ENCODE results near the gene GLUD2.
"Not testable (repeated sequence)": the region's sequence is repeated elsewhere in the genome, so short reads cannot be mapped to it uniquely, and the experiment has no call there.

Gene GLUD2

GRCh38 chrX:121032531-121032930 is 14.9 kb upstream of the GLUD2 start:
- Histone ChIP-seq H3K9me3 (ENCODE audit: control insufficient read depth, insufficient read depth, low read length) (no peaks in the 10 kb centered on the region), H3K4me1 (ENCODE audit: control insufficient read depth, insufficient read depth, low read length) (no peaks in the 10 kb centered on the region), H3K27me3 (ENCODE audit: control insufficient read depth, insufficient read depth, low read length) (peaks cover 6% of the 10 kb centered on the region), H3K9ac (ENCODE audit: low read depth, low read length) (no peak overlapping the region), H3K4me3 (ENCODE audit: low read depth, low read length) (no peak overlapping the region), H3K27ac (ENCODE audit: low read depth, low read length) (no peak overlapping the region), H3K36me3 (ENCODE audit: control insufficient read depth, insufficient read depth, low read length) (no peaks in the 10 kb centered on the region)

GRCh38 chrX:121036137-121036536 is 11.3 kb upstream of the GLUD2 start:
- Histone ChIP-seq H3K9ac (ENCODE audit: low read depth, low read length) (no peak overlapping the region), H3K27ac (ENCODE audit: low read depth, low read length) (no peak overlapping the region), H3K36me3 (ENCODE audit: control insufficient read depth, insufficient read depth, low read length) (no peaks in the 10 kb centered on the region), H3K9me3 (ENCODE audit: control insufficient read depth, insufficient read depth, low read length) (no peaks in the 10 kb centered on the region), H3K27me3 (ENCODE audit: control insufficient read depth, insufficient read depth, low read length) (peaks cover 6% of the 10 kb centered on the region; the same call in 1 of the 2 replicates), H3K4me1 (ENCODE audit: control insufficient read depth, insufficient read depth, low read length) (no peaks in the 10 kb centered on the region), H3K4me3 (ENCODE audit: low read depth, low read length) (no peak overlapping the region)

- Histone ChIP-seq H3K9ac (ENCODE audit: low read depth, low read length) (no peak overlapping the region), H3K4me1 (ENCODE audit: control insufficient read depth, insufficient read depth, low read length) (no peaks in the 10 kb centered on the region), H3K36me3 (ENCODE audit: control insufficient read depth, insufficient read depth, low read length) (no peaks in the 10 kb centered on the region), H3K4me3 (ENCODE audit: low read depth, low read length) (no peak overlapping the region), H3K27ac (ENCODE audit: low read depth, low read length) (no peak overlapping the region), H3K9me3 (ENCODE audit: control insufficient read depth, insufficient read depth, low read length) (no peaks in the 10 kb centered on the region), H3K27me3 (ENCODE audit: control insufficient read depth, insufficient read depth, low read length) (peaks cover 6% of the 10 kb centered on the region; the same call in 1 of the 2 replicates)
Measured at GRCh38 chrX:121036951-121037350, 10.5 kb upstream of the GLUD2 start.

GRCh38 chrX:121050781-121051180 is 3.4 kb downstream of the GLUD2 start:
- no peak overlapping the region for H3K9ac ChIP-seq (ENCODE audit: low read depth, low read length)
- no peaks in the 10 kb centered on the region for H3K36me3 ChIP-seq (ENCODE audit: control insufficient read depth, insufficient read depth, low read length)
- no peaks in the 10 kb centered on the region for H3K4me1 ChIP-seq (ENCODE audit: control insufficient read depth, insufficient read depth, low read length)
- no peak overlapping the region for H3K27ac ChIP-seq (ENCODE audit: low read depth, low read length)
- H3K9me3 ChIP-seq (ENCODE audit: control insufficient read depth, insufficient read depth, low read length), result no peaks in the 10 kb centered on the region
- no peak overlapping the region for H3K4me3 ChIP-seq (ENCODE audit: low read depth, low read length)
- H3K27me3 ChIP-seq (ENCODE audit: control insufficient read depth, insufficient read depth, low read length), result peaks cover 45% of the 10 kb centered on the region

- no peak overlapping the region for H3K27ac ChIP-seq (ENCODE audit: low read depth, low read length)
- H3K9me3 ChIP-seq (ENCODE audit: control insufficient read depth, insufficient read depth, low read length), result no peaks in the 10 kb centered on the region
- H3K9ac ChIP-seq (ENCODE audit: low read depth, low read length), result no peak overlapping the region
- no peaks in the 10 kb centered on the region for H3K36me3 ChIP-seq (ENCODE audit: control insufficient read depth, insufficient read depth, low read length)
- peaks cover 35% of the 10 kb centered on the region for H3K27me3 ChIP-seq (ENCODE audit: control insufficient read depth, insufficient read depth, low read length)
- H3K4me1 ChIP-seq (ENCODE audit: control insufficient read depth, insufficient read depth, low read length), result no peaks in the 10 kb centered on the region
- no peak overlapping the region for H3K4me3 ChIP-seq (ENCODE audit: low read depth, low read length)
Measured at GRCh38 chrX:121052122-121052521, 4.7 kb downstream of the GLUD2 start.

- no peak overlapping the region for H3K4me3 ChIP-seq (ENCODE audit: low read depth, low read length)
- no peak overlapping the region for H3K9ac ChIP-seq (ENCODE audit: low read depth, low read length)
- no peaks in the 10 kb centered on the region; the same call in 1 of the 2 replicates for H3K9me3 ChIP-seq (ENCODE audit: control insufficient read depth, insufficient read depth, low read length)
- no peaks in the 10 kb centered on the region for H3K4me1 ChIP-seq (ENCODE audit: control insufficient read depth, insufficient read depth, low read length)
- no peaks in the 10 kb centered on the region for H3K36me3 ChIP-seq (ENCODE audit: control insufficient read depth, insufficient read depth, low read length)
- H3K27me3 ChIP-seq (ENCODE audit: control insufficient read depth, insufficient read depth, low read length), result no peaks in the 10 kb centered on the region
- no peak overlapping the region for H3K27ac ChIP-seq (ENCODE audit: low read depth, low read length)
Measured at GRCh38 chrX:121062289-121062688, 14.9 kb downstream of the GLUD2 start.

GRCh38 chrX:121064579-121064978 is 17.2 kb downstream of the GLUD2 start:
- H3K9me3 ChIP-seq (ENCODE audit: control insufficient read depth, insufficient read depth, low read length), result no peaks in the 10 kb centered on the region; the same call in 1 of the 2 replicates
- H3K4me3 ChIP-seq (ENCODE audit: low read depth, low read length), result no peak overlapping the region
- no peaks in the 10 kb centered on the region for H3K27me3 ChIP-seq (ENCODE audit: control insufficient read depth, insufficient read depth, low read length)
- H3K9ac ChIP-seq (ENCODE audit: low read depth, low read length), result no peak overlapping the region
- H3K36me3 ChIP-seq (ENCODE audit: control insufficient read depth, insufficient read depth, low read length), result no peaks in the 10 kb centered on the region
- no peaks in the 10 kb centered on the region for H3K4me1 ChIP-seq (ENCODE audit: control insufficient read depth, insufficient read depth, low read length)
- H3K27ac ChIP-seq (ENCODE audit: low read depth, low read length), result no peak overlapping the region

- not testable (repeated sequence) for H3K4me3 ChIP-seq (ENCODE audit: low read depth, low read length); H3K36me3 ChIP-seq (ENCODE audit: control insufficient read depth, insufficient read depth, low read length); H3K9ac ChIP-seq (ENCODE audit: low read depth, low read length); H3K27ac ChIP-seq (ENCODE audit: low read depth, low read length); H3K27me3 ChIP-seq (ENCODE audit: control insufficient read depth, insufficient read depth, low read length); H3K9me3 ChIP-seq (ENCODE audit: control insufficient read depth, insufficient read depth, low read length); H3K4me1 ChIP-seq (ENCODE audit: control insufficient read depth, insufficient read depth, low read length)
Measured at GRCh38 chrX:121084247-121084646, 36.8 kb downstream of the GLUD2 start.

- Histone ChIP-seq H3K4me1 (ENCODE audit: control insufficient read depth, insufficient read depth, low read length) (no peaks in the 10 kb centered on the region), H3K27ac (ENCODE audit: low read depth, low read length) (peak overlapping the region; percentile 20), H3K27me3 (ENCODE audit: control insufficient read depth, insufficient read depth, low read length) (no peaks in the 10 kb centered on the region), H3K9ac (ENCODE audit: low read depth, low read length) (no peak overlapping the region), H3K9me3 (ENCODE audit: control insufficient read depth, insufficient read depth, low read length) (peaks cover 4% of the 10 kb centered on the region; the same call in 1 of the 2 replicates), H3K36me3 (ENCODE audit: control insufficient read depth, insufficient read depth, low read length) (no peaks in the 10 kb centered on the region), H3K4me3 (ENCODE audit: low read depth, low read length) (no peak overlapping the region)
Measured at GRCh38 chrX:121084903-121085611, 37.6 kb downstream of the GLUD2 start.

GRCh38 chrX:121085612-121086010 is 38.2 kb downstream of the GLUD2 start:
- no peak overlapping the region for H3K27ac ChIP-seq (ENCODE audit: low read depth, low read length)
- H3K9ac ChIP-seq (ENCODE audit: low read depth, low read length), result no peak overlapping the region
- H3K9me3 ChIP-seq (ENCODE audit: control insufficient read depth, insufficient read depth, low read length), result peaks cover 4% of the 10 kb centered on the region; the same call in 1 of the 2 replicates
- no peak overlapping the region for H3K4me3 ChIP-seq (ENCODE audit: low read depth, low read length)
- no peaks in the 10 kb centered on the region for H3K27me3 ChIP-seq (ENCODE audit: control insufficient read depth, insufficient read depth, low read length)
- H3K36me3 ChIP-seq (ENCODE audit: control insufficient read depth, insufficient read depth, low read length), result no peaks in the 10 kb centered on the region
- no peaks in the 10 kb centered on the region for H3K4me1 ChIP-seq (ENCODE audit: control insufficient read depth, insufficient read depth, low read length)

GRCh38 chrX:121093011-121093410 is 45.6 kb downstream of the GLUD2 start:
- H3K9ac ChIP-seq (ENCODE audit: low read depth, low read length), result no peak overlapping the region
- no peaks in the 10 kb centered on the region for H3K36me3 ChIP-seq (ENCODE audit: control insufficient read depth, insufficient read depth, low read length)
- H3K27me3 ChIP-seq (ENCODE audit: control insufficient read depth, insufficient read depth, low read length), result no peaks in the 10 kb centered on the region
- no peaks in the 10 kb centered on the region for H3K9me3 ChIP-seq (ENCODE audit: control insufficient read depth, insufficient read depth, low read length)
- H3K27ac ChIP-seq (ENCODE audit: low read depth, low read length), result no peak overlapping the region
- H3K4me3 ChIP-seq (ENCODE audit: low read depth, low read length), result no peak overlapping the region
- no peaks in the 10 kb centered on the region for H3K4me1 ChIP-seq (ENCODE audit: control insufficient read depth, insufficient read depth, low read length)

Measured in HUES48 (cell line).